Measurements from ENCODE around the gene ERC2. TPM values are rescaled to one million over a fixed set of nuclear protein-coding genes. Genes with fewer than 3 reads are reported as not detected.

ERC2 gene
- total and polyA plus RNA-seq, 2 donors (not counting 1 experiment from before 2014, with no cell fraction given), result 0.14 to 0.17 TPM

- Histone ChIP-seq H3K27me3 (ENCODE audit: control insufficient read depth, insufficient read depth, low read length) (no peaks in the 10 kb centered on the region), H3K27ac (ENCODE audit: insufficient read depth, low read length) (peak within 1 kb of the TSS; percentile 89), H3K9me3 (ENCODE audit: control insufficient read depth, insufficient read depth, low read depth, low read length) (no peaks in the 10 kb centered on the region), H3K9ac (ENCODE audit: insufficient read depth, low read length) (peak within 1 kb of the TSS; percentile 87), H3K4me1 (ENCODE audit: control insufficient read depth, extremely low read depth, insufficient read depth, low read length) (peaks cover 16% of the 10 kb centered on the region), H3K4me3 (replicated peaks in 1 of 4; ENCODE audit: control extremely low read depth in 1 of 4, insufficient read depth in 1 of 4, low read depth in 3 of 4, low read length in 4 of 4) (peak within 1 kb of the TSS; percentile 69 to 91 (median 83)), H3K79me2 (ENCODE audit: control insufficient read depth, insufficient read depth, low read length) (peaks cover 59% of the 10 kb centered on the region), H2AFZ (ENCODE audit: low read length) (peak within 1 kb of the TSS; percentile 12), H3K4me2 (ENCODE audit: extremely low read depth, insufficient read depth, low read length) (peak within 1 kb of the TSS; percentile 92), H4K20me1 (ENCODE audit: control insufficient read depth, extremely low read depth, insufficient read depth, low read length) (no peaks in the 10 kb centered on the region), H3K36me3 (ENCODE audit: control insufficient read depth, insufficient read depth, low read length) (peaks cover 5% of the 10 kb centered on the region)
- DNase-seq (ENCODE audit: low read depth in 2 of 2), result peak; percentile 62 to 64
- TF ChIP-seq EZH2 (IDR thresholded peaks at IDR 0.05; ENCODE audit: low read length, missing control alignments), result no peak
- TF ChIP-seq, protein P1, sequence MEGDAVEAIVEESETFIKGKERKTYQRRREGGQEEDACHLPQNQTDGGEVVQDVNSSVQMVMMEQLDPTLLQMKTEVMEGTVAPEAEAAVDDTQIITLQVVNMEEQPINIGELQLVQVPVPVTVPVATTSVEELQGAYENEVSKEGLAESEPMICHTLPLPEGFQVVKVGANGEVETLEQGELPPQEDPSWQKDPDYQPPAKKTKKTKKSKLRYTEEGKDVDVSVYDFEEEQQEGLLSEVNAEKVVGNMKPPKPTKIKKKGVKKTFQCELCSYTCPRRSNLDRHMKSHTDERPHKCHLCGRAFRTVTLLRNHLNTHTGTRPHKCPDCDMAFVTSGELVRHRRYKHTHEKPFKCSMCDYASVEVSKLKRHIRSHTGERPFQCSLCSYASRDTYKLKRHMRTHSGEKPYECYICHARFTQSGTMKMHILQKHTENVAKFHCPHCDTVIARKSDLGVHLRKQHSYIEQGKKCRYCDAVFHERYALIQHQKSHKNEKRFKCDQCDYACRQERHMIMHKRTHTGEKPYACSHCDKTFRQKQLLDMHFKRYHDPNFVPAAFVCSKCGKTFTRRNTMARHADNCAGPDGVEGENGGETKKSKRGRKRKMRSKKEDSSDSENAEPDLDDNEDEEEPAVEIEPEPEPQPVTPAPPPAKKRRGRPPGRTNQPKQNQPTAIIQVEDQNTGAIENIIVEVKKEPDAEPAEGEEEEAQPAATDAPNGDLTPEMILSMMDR (conservative IDR thresholded peaks at IDR 0.05 in 1 of 2, IDR thresholded peaks at IDR 0.05 in 1 of 2; ENCODE audit: low read depth in 1 of 2, low read length in 2 of 2), result no peak
Observed at GRCh38 chr3:55486857-55487380, 981.3 kb downstream of the ERC2 start, which contains the start of gene WNT5A. TSS of gene WNT5A (minus strand) at chr3:55487306. CDS start at chr3:55486985, 321 bp downstream.

DNA sequence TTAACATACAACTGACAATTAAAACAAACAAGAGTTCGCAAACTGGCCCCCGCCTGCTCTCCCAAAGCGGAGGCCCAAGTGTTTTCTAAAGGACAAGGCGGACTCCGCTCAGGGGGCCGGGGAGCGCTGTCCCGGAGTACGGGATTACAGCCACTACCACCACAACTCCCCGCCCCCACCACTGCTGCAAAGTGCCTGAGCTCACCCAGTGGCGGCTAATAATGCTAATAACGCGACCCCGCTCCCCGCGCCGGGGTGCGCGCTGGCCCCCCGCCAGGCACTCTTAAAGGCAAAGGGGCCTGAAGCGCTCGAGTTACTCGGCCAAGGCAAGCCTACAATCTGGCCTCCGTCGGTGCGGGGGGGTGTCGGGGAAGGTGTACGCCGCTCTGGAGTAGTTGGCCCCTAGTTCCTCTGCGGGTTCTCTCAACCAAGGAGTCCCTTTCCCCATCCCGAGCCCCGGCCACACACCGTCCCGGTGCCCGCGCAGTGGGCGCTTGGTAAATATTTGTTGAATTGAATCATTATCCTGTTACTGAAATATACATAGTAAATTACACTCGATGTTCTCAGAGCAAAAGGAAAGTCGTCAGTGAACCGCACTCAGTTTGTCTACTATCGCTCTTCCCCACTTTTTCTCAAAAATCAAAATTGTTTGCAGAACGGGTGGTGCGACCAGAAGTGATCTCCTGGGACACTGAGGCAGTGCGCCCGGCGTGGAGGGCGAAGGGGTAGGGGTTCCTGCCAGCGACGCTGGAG is 982.0 kb downstream of the ERC2 start:
- H3K4me2 ChIP-seq (ENCODE audit: extremely low read depth, insufficient read depth, low read length), result peak overlapping the region; percentile 92
- H3K79me2 ChIP-seq (ENCODE audit: control insufficient read depth, insufficient read depth, low read length), result peaks cover 65% of the 10 kb centered on the region
- no peaks in the 10 kb centered on the region for H3K27me3 ChIP-seq (ENCODE audit: control insufficient read depth, insufficient read depth, low read length)
- peaks cover 5% of the 10 kb centered on the region for H3K36me3 ChIP-seq (ENCODE audit: control insufficient read depth, insufficient read depth, low read length)
- H4K20me1 ChIP-seq (ENCODE audit: control insufficient read depth, extremely low read depth, insufficient read depth, low read length), result no peaks in the 10 kb centered on the region
- H3K9me3 ChIP-seq (ENCODE audit: control insufficient read depth, insufficient read depth, low read depth, low read length), result no peaks in the 10 kb centered on the region
- TF ChIP-seq EZH2 (IDR thresholded peaks at IDR 0.05; ENCODE audit: low read length, missing control alignments), result no peak
- TF ChIP-seq, protein P1 (conservative IDR thresholded peaks at IDR 0.05 in 1 of 2, IDR thresholded peaks at IDR 0.05 in 1 of 2; ENCODE audit: low read depth in 1 of 2, low read length in 2 of 2), result no peak
- DNase-seq (ENCODE audit: low read depth in 2 of 2), result peak; percentile 83 to 85
- peak overlapping the region; percentile 69 to 91 (median 83) for H3K4me3 ChIP-seq (replicated peaks in 1 of 4; ENCODE audit: control extremely low read depth in 1 of 4, insufficient read depth in 1 of 4, low read depth in 3 of 4, low read length in 4 of 4)
- peak overlapping the region; percentile 89 for H3K27ac ChIP-seq (ENCODE audit: insufficient read depth, low read length)
- peaks cover 21% of the 10 kb centered on the region for H3K4me1 ChIP-seq (ENCODE audit: control insufficient read depth, extremely low read depth, insufficient read depth, low read length)
- no peak overlapping the region for H2AFZ ChIP-seq (ENCODE audit: low read length)
- peak overlapping the region; percentile 87 for H3K9ac ChIP-seq (ENCODE audit: insufficient read depth, low read length)

Measured in fibroblast of lung (primary cell).